Fibroblast of the aortic adventitia (primary cell): ENCODE results near the gene MAML1. TPM values are rescaled to one million over a fixed set of nuclear protein-coding genes. Genes with fewer than 3 reads are reported as not detected.
"Not testable (repeated sequence)": the region's sequence is repeated elsewhere in the genome, so short reads cannot be mapped to it uniquely, and the experiment has no call there.

ENCODE experiments used
- DNase-seq: peaks from one replicate; pipeline ENCODE4 v3.0.0-alpha.2; 2010; ENCODE audit warnings: low read depth
- H3K4me3 ChIP-seq: 2 replicates; pipeline ENCODE4 v1.5.1; 2011; ENCODE audit warnings: low read depth, mild to moderate bottlenecking, control low read depth, low read length, moderate library complexity
- CTCF ChIP-seq: IDR thresholded peaks from 2 replicates; pipeline ENCODE4 v1.5.1; 2011; ENCODE audit warnings: mild to moderate bottlenecking, low read length, control low read depth, inconsistent platforms; ENCODE audit not compliant: insufficient read depth
- total RNA-seq: library from RNA; depleted of rRNA; stranded (reverse); fragments of >200 nt; gene quantifications from 2 replicates; pipeline ENCODE4 v1.2.3, GENCODE V29; 2012; ENCODE audit warnings: low replicate concordance

The MAML1 gene
- total RNA-seq, 1 donor, result 9.9 TPM

GRCh38 chr5:179783128-179783527 is 50.5 kb downstream of the MAML1 start:
- H3K4me3 ChIP-seq, result no peak overlapping the region
- no peak for TF ChIP-seq CTCF
- no peak for DNase-seq

GRCh38 chr5:179786861-179787260 is 54.2 kb downstream of the MAML1 start:
- no peak for TF ChIP-seq CTCF
- DNase-seq, result no peak
- H3K4me3 ChIP-seq, result no peak overlapping the region

- H3K4me3 ChIP-seq, result no peak overlapping the region
- DNase-seq, result no peak
- no peak for TF ChIP-seq CTCF
These were observed 55.7 kb downstream of the MAML1 start for GRCh38 chr5:179788193-179788854.

GRCh38 chr5:179789278-179789677 is 56.7 kb downstream of the MAML1 start:
- not testable (repeated sequence) for DNase-seq

GRCh38 chr5:179791881-179792611 is 59.4 kb downstream of the MAML1 start:
- no peak for TF ChIP-seq CTCF
- no peak overlapping the region for H3K4me3 ChIP-seq
- no peak for DNase-seq

More at GRCh38 chr5:179789278-179789677, 56.7 kb downstream of the MAML1 start:
- not testable (repeated sequence) for H3K4me3 ChIP-seq

GRCh38 chr5:179792612-179793467 is 60.2 kb downstream of the MAML1 start:
- H3K4me3 ChIP-seq, result no peak overlapping the region
- peak; percentile 37 for DNase-seq
- TF ChIP-seq CTCF, result no peak

GRCh38 chr5:179793468-179794139 is 61.0 kb downstream of the MAML1 start, which contains the start of gene LTC4S:
LTC4S (plus strand) TSS chr5:179793986; CDS start chr5:179794081, 95 bp downstream.
- peak within 1 kb of the TSS; percentile 53 for H3K4me3 ChIP-seq
- DNase-seq, result peak; percentile 80
- TF ChIP-seq CTCF, result no peak
